GM18951 (cell line): ENCODE data around the gene TMEM141.

Source experiments
- POLR2A ChIP-seq: IDR thresholded peaks from 4 replicates; pipeline ENCODE4 v1.6.1; 2011; ENCODE audit warnings: mild to moderate bottlenecking; ENCODE audit not compliant: insufficient read length, insufficient read depth; ENCODE audit errors: extremely low read depth
- in situ Hi-C: fragments of 300-500 bp; cut with MboI; formaldehyde crosslinking; loops from one replicate; pipeline ENCODE4 v1.12.0; 2022; ENCODE audit warnings: low sequenced_read_pairs, mixed read lengths, inconsistent platforms; ENCODE audit not compliant: unreplicated experiment

The TMEM141 gene

DNA sequence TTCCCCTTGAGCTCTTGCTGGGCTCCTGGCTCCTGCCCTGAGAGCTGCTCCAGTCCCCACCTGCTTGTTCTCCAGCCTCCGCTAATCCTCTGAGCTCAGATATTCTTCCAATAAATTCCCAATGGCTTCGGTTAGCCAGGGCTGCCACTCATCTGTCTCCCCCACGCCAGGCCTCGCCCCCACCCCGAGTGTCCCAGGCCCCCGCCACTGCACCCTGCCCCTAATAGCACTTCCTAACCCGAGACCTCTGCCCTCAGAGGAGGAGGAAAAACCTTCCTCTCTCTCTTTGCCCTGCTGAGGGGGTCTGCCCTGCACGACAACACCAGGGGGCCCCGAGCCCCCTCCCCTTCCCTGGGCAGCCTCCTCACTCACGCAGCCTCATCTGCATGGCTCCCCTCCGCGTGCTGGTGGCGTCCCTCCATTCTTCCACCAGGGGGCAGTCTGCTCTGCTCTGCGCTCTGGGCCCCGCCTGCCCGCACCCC lies 21.4 kb upstream of the TMEM141 start:
- in situ Hi-C loops, result no loop called here
- no peak for TF ChIP-seq POLR2A

DNA sequence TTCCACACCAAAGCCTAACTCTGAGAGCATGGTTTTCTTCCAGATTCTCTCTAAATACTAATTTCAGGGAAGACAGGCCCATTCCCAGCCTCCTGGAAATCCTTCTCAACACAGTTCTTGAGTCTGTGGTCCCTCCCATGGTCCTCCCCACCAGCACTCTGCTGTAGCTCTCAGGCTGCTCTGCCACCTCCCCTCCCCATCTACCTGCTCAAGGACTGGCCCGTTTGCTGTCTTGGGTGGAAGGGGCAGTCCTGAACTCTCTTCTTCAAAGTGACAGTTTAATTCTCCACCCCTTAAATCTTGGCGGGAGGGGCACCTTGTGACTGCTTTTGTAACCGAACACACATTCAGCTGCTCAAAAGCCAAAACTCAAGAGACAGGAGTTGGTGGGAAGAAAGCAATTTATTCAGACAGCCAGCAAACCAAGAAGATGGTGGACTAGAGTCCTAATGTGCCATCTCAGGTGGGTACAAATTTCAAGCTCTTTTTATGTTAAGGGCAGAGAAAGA lies 19.2 kb upstream of the TMEM141 start:
- TF ChIP-seq POLR2A, result no peak
- in situ Hi-C loops, result no loop called here

DNA sequence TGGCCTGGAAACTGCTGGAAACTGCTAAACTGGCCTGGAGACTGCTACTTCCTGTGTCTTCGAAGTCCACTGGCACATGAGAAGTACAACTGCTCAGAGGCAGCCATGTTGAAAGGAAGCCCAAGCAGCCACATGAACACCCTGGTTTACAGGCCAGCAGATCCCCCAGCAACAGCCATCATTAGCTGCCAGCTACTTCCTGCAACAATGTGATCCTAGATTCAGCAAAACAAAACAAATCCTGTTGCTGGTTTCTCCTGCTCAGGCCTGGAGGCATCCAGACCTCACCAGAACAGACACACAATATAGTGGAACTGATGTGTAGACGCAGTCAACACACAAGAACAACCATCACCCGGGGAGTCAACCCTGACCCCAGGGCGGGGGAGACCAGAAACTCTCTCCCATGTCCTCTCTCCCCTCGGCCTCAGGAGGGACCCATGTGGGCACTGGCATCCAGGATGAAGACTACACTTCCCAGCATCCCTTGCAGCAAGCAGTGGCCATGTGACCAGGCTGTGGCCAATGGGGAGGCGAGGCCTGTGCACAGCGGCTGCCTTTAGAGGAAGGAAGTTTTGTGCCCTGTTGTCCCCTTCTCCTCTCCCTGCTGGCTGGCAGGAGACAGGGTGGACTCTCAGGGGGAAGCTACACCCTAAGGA lies 17.6 kb upstream of the TMEM141 start:
- in situ Hi-C loops, result no loop called here
- TF ChIP-seq POLR2A, result no peak

DNA sequence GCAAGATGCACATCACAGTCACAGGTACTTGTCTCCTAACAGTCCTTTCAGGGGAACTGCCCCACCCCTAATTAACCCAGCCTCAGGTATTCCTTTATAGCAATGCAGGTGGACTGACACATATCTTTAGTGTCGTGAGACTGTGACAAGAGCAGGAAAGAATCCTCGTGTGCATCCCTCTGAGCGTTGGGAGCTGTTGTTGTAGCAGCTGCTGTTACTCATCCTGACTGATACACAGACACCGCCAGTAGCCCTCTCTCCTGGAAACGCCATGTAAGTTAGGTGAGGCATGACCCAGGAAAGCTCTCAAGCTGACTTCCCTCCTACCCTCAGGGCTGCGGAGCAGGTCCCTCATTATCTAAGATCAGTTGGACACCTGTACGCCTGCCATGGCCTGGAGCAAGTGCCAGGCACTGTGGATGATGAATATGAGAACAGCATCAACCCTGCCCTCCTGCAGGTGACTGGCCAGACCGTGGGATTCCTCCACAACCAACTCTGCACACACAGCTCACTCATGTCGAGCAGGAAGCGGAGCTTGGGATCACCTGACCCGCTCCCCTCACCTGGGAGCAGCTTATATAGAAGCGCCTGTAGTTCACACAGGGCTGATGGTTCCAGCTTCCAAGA lies 16.6 kb upstream of the TMEM141 start:
- in situ Hi-C loops, result loop anchor here (25.0 kb wide), 1 partner anchor 263 kb away; the partner anchor contains the start of genes ABCA2, FUT7 and NPDC1
- TF ChIP-seq POLR2A, result no peak

DNA sequence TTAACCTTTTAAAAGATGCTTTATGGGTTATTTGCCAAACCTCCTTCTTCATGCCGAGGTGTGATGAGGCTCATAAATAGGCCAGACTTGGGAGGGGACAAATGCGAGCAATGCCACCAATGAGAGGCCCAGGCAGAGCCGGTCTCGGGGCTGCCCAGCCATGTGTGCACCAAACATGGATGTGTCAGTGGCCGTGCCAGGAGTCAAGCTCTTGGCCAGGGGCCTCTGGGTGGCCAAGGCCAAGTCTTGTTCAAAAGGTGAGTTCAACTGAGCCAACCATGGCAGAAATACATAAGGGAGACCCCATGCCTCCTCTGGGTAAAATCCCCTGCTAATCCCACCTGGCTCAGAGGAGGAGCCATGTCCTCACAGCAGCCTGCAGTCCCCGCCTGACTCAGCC lies 16.0 kb upstream of the TMEM141 start:
- in situ Hi-C loops, result loop anchor here (25.0 kb wide), 1 partner anchor 262 kb away; the partner anchor contains the start of genes ABCA2, FUT7 and NPDC1

DNA sequence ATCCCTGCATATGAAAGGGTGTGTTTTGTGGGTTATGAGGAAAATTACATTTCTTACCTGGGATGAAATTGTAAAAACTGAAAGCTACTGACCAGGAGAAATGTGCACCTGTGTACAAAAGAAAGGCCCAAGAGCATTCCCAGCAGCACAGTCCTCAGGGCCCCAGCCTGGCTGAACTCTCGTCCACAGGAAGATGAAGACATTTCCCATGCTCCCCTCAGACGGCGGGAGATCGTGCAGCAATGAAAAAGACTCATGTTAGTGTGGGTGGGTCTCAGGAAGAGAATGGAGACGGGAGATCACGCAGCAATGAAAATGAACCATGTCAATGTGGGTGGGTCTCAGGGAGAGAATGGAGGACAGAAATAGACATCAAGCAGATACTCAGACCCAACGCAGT lies 14.2 kb upstream of the TMEM141 start:
- in situ Hi-C loops, result loop anchor here (25.0 kb wide), 1 partner anchor 260 kb away; the partner anchor contains the start of genes ABCA2, FUT7 and NPDC1

More for the DNA sequence above, 16.0 kb upstream of the TMEM141 start:
- TF ChIP-seq POLR2A, result no peak

DNA sequence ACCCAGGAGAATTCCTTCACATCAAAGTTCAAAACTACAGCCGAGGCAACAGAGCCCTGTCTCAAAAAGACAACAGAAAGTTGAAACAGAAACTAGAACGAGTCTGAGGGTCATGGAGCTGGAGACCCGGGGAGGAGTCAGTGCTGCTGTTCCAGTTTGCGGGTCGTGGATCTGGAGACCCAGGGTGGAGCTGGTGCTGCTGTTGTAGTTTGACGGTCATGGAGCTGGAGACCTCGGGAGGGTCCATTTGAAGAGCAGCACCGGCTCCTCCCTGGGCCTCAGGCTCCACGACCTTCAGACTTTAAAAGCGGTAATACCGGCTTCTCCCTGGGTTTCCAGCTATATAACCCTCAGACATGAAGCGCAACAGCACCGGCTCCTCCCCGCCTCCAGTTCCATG lies 13.8 kb upstream of the TMEM141 start:
- in situ Hi-C loops, result loop anchor here (25.0 kb wide), 1 partner anchor 260 kb away; the partner anchor contains the start of genes ABCA2, FUT7 and NPDC1
- TF ChIP-seq POLR2A, result no peak

More for the DNA sequence above, 14.2 kb upstream of the TMEM141 start:
- no peak for TF ChIP-seq POLR2A

DNA sequence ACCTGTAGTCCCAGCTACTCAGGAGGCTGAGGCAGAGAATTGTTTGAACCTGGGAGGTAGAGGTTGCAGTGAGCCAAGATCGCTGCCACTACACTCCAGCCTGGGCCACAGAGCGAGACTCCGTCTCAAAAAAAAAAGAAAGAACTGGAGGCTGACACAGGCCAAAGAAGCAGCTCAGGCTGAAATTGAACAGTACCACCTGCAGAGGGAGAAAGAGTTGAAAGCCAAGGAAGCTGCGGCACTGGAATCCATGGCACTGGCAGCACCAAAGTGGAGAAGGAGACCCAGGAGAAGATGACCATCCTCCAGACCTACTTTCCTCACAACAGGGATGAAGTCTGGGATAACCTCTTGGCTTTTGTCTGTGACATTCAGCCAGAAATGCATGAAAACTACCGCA lies 11.3 kb upstream of the TMEM141 start:
- in situ Hi-C loops, result loop anchor here (25.0 kb wide), 1 partner anchor 257 kb away; the partner anchor contains the start of genes ABCA2, FUT7 and NPDC1

DNA sequence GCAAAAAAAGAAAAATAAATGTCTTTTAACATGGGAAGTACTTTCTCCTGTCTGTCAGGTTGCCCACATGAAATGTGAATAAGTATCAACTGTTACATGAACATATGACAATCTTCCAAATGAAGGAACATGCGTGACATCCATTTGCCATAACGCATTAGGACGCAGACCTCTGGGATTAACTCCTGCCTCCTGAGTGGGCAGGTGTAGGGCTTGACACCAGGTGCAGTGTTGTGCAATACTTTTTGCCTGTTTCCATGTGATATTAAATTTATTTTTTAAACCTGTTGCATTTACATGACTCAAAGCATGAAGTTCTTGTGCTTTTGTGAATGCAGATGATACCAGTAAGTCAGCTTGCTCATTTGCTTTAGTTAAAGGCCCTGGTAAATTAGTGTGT lies 8.7 kb upstream of the TMEM141 start:
- in situ Hi-C loops, result loop anchor here (25.0 kb wide), 1 partner anchor 255 kb away; the partner anchor contains the start of genes ABCA2, FUT7 and NPDC1
- TF ChIP-seq POLR2A, result no peak

More for the DNA sequence above, 11.3 kb upstream of the TMEM141 start:
- TF ChIP-seq POLR2A, result no peak

DNA sequence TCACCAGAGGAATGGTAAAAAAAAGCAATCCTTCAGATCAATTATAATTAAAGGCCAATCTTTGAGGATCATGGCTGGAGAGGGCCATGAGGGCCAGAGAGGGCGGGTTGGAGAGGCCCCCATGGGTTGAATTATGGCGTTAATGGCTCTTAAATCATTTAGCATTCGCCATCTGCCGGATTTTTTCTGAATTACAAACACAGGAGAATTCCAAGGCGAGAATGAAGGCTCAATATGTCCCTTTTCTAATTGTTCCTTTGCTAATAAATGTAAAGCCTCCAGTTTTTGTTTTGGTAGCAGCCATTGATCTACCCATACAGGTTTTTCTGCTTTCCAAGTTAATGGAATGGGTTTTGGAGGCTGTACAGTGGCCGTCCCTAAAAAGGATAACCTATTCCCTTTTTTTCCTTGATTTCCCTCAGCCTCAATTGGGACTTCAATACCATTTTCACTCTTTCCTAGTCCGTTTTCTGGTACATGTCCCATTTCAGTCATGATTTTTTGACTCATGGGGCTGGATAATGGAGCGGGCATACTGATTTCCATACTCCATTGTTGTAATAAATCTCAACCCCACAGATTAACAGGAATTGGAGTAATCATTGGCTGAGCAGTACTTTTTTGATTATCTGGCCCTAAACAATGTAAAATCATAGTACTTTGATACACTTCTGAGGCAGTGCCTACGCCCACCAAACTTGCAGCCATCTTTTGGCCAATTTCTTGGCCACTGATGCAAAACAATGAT lies 6.7 kb upstream of the TMEM141 start:
- TF ChIP-seq POLR2A, result no peak

DNA sequence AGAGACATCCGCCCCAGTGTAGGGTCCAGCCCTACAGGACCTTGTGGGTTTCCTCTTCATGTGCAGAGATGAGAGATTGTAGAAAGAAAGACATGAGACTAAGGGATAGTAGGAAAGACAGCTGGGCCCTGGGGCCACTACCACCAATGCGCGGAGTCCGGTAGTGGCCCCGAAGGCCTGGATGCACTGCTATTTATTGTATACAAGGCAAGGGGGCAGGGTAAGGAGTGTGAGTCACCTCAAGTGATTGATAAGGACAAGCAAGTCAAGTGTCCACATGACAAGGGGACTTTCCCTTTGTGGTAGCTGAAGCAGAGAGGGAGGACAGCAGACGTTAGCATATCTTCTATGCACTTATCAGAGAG lies 6.2 kb upstream of the TMEM141 start:
- TF ChIP-seq POLR2A, result no peak
- in situ Hi-C loops, result loop anchor here (25.0 kb wide), 1 partner anchor 252 kb away; the partner anchor contains the start of genes ABCA2, FUT7 and NPDC1

More for the DNA sequence above, 6.7 kb upstream of the TMEM141 start:
- in situ Hi-C loops, result loop anchor here (25.0 kb wide), 1 partner anchor 253 kb away; the partner anchor contains the start of genes ABCA2, FUT7 and NPDC1

DNA sequence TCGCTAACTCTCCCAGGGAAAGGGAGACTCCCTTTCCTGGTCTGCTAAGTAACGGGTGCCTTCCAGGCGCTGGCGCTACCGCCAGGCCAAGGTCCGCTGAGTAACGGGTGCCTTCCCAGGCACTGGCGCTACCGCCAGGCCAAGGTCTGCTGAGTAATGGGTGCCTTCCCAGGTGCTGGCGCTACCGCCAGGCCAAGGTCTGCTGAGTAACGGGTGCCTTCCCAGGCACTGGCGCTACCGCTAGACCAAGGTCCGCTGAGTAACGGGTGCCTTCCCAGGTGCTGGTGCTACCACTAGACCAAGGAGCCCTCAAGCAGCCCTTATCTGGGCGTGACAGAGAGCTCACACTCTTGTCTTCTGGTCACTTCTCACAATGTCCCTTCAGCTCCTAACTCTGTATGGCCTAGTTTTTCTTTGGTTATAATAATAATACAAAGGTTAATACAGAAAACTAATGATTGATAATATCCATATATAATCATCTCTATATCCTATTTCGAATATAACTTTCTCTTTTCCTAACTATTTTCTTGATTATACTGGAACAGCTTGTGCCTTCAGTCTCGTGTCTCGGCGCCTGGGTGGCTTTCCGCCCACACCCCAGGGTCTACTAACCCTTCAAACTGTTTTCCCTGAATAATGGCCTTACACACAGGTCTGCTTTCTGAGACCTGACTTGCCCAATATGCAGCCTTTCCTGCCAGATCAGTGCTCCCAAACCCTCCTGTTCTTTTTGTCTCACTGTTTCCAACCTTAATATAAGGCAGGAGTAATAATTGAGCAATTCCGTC lies 5.4 kb upstream of the TMEM141 start:
- in situ Hi-C loops, result loop anchor here (25.0 kb wide), 1 partner anchor 252 kb away; the partner anchor contains the start of genes ABCA2, FUT7 and NPDC1
